Middle frontal gyrus (tissue), 1 donor: ENCODE results near the gene EIF3CL.
"Not testable (repeated sequence)": the region's sequence is repeated elsewhere in the genome, so short reads cannot be mapped to it uniquely, and the experiment has no call there.

ENCODE experiments used
- DNase-seq: peaks from one replicate; pipeline ENCODE4 v3.0.0-alpha.2; 2015; ENCODE audit warnings: low spot score; ENCODE audit errors: extremely low spot score

The EIF3CL gene

DNA sequence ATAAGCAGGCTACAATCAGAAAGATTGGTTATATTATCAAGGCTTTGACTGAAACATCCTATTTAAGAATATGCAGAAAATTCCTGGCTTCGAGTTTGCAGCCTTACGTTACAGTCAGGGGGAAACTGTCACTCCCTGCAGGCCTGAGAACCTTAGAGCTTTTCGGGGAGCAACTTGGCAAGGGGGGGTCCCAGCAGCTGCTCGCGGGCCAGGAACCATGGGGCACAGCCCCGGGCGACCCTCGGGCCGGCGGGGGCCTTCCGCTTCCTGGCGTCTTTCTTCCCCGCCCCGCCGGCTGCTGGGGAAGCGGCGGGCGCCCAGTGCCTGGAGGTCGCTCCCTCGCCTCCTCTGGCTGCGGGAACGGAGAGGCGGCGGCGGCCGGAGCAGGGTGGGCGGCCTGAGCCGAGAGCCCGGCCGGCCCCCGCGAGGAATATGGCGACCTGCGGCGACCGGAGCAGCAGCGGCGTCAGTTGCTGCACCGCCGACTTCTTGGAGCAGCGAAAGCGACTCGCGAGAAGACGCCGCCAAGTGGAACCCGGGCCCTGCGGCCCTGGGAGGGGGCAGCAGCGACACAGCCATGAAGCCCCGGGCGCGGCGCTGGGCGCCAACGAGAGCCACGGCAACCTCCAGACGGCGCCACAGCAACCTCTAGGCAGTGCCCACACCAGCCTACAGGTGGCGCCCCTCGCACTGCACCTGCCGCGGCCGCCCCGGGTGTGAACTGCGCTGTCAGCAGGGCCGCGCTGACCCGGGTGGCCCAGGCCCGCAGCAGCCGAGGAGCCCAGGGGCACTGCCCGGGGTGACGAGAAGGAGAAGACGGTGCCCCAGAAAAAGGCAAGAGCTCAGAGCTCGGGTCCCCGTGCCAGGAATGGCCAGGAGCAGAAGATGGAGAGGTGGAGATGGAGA is 39.1 kb downstream of the EIF3CL start:
- DNase-seq: not testable (repeated sequence)

DNA sequence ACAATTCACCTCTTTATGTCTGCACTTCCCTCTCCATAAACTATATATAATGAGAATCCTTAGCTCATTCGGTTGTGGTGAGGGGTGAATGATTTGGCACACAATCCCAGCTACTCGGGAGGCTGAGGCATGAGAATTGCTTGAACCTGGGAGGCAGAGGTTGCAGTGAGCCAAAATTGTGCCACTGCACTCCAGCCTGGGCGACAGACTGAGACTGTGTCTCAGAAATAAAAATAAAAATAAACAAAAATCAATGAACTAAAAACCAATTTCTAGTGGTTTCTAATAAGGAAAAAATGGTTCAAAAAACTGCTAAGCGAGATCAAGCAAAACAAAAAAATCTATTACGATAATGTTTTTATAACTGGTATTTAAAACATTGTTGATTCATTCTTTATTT is 40.2 kb downstream of the EIF3CL start, which contains the start of gene NPIPB6:
Gene NPIPB6, minus strand, starts transcription at position 101 of the 400 bp plus-strand sequence. CDS start 686 bp downstream, outside the sequence.
- not testable (repeated sequence) for DNase-seq

DNA sequence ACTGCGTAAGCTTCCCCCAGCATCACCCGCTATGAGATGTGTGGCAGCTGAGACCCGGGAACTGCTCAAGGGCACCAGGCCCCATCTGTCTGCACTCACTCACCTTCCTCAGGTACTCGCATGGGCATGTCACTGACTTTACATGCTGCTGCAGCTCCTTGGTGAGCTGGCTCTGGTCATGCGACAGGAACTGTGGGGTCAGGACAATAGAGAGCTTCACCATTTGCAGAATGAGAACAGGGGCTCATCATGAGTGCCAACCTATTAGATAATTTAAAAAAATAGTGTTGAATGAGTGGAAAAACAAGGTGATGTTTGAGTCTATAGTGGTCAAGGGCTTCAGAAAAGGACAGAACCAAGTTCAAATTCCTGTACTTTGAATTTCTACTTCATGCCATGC is 41.0 kb downstream of the EIF3CL start:
- DNase-seq: not testable (repeated sequence)

DNA sequence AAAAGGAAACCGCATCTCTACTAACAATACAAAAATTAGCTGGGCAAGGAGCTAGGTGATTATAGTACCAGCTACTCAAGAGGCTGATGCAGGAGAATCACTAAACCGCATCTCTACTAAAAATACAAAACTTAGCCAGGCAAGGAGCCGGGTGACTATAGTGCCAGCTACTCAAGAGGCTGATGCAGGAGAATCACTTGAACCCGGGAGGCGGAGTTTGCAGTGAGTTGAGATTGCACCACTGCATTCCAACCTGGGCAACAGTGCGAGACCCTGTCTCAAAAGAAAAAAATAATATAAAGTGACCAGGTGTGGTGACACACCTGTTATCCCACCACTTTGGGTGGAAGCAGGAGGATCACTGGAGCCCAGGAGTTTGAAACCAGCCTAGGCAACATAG is 65.4 kb downstream of the EIF3CL start:
- DNase-seq: not testable (repeated sequence)

DNA sequence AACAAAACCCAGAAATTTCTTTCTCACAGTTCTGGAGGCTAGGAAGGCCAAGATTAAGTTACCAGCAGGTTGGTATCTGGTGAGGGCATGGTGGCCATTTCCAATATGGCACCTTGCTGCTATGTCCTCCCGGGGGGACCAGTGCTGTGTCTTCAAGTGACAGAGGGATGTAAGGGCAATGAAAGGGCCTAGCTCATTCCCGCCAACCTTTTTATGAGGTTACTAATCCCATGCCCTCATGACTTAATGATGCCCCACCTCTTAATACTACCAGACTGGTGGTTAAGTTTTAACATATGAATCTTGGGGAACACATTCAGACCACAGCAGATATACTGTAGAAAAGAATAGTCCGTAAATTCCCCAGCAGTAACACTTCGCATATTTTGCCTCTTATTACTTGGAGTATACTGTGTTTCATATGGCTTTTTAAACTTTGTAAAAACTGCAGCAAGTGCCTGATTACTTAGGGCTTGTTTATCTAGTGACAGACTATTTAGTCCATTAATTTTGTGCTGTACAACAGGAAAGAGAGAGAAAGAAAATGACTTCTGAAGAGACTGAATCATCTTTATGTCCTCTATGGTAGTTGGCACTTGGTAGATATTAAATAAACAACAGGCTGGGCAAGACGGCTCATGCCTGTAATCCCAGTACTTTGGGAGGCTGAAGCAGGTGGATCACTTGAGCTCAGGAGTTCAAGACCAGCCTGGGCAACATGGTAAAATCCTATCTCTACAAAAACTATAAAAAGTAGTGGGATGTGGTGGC is 66.5 kb downstream of the EIF3CL start:
- not testable (repeated sequence) for DNase-seq

DNA sequence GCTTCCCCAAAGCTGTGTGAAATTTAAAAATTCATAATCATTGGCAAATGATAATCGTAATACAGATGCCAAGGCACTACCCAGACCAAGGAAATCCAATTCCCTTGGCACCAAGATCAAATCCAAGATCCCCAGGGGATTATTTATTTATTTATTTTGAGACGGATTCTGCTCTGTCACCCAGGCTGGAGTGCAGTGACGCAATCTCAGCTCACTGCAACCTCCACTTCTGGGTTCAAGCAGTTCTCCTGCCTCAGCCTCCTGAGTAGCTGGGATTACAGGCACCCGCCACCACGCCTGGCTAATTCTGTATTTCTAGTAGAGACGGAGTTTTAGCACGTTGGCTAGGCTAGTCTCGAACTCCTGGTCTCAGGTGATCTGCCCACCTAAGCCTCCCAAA is 68.0 kb downstream of the EIF3CL start:
- DNase-seq: not testable (repeated sequence)

DNA sequence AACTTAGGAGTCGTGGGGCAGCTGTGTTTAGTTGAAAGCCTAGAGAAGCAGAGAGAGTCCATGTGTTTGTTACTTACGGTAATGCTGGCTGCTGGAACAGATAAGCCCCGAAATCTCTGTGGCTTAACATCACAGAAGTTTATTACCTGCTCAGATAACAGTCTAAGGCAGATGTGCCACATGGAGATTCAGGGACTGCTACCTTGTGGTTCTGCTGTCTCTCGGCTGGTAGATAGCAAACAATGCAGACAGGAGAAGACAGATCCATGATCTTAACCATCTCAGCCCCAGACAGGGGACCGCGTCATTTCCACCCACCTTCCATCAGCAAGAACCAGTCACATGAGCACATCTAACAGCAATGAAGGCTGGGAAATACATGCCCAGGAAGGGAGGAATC is 71.0 kb downstream of the EIF3CL start:
- not testable (repeated sequence) for DNase-seq

DNA sequence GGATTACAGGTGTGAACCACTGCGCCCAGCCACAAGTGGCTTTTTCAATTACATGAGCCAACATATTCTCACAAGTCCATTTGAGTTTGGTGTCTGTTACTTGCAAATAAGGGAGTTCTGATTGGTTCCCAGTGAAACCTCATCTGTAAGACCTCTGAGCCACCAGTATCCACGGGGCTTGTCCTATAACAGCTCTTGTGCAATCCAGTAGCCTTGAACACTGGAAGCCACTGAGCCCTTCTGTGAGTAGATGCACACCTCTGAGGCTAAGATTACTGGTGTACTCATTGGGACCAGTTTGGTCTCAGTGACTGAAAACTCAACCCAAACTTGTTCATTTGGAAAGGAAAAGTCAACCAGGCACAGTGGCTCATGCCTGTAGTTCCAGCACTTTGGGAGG is 72.7 kb downstream of the EIF3CL start:
- DNase-seq: not testable (repeated sequence)

DNA sequence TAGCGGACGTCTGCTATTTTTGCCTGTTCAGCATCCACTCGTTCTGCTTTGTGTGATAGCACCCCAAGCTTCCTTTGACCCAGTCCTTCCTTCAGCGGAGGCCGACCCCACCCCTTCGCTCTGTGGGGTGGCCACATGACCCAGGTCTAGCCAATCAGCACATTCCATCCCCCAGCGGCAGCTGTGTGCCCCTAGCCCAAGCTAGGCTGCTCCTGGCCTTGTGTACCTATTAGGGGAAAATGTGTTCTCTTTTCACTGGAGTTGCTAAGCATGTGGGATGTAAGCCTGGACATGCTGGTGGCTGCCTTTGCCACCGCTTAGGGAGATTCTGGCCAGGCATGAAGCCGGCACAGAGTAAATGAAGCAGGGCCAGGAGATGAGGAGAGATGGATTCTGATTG is 73.4 kb downstream of the EIF3CL start:
- not testable (repeated sequence) for DNase-seq
